Chondrocyte (in vitro differentiated cells): ENCODE results near the gene AGTRAP. TPM values are rescaled to one million over a fixed set of nuclear protein-coding genes. Genes with fewer than 3 reads are reported as not detected.

Source experiments
- DNase-seq: peaks from one replicate; pipeline ENCODE4 v3.0.0; 2021; ENCODE audit warnings: mixed read lengths, low spot score
- H3K27ac Mint-ChIP-seq: one replicate; pipeline ENCODE4 v1.8.0; 2021; ENCODE audit warnings: mild to moderate bottlenecking, moderate library complexity, mixed read lengths; ENCODE audit not compliant: unreplicated experiment
- H3K27me3 Mint-ChIP-seq: 2 replicates; pipeline ENCODE4 v1.8.0; 2021; ENCODE audit warnings: low read depth, mixed read lengths
- H3K36me3 Mint-ChIP-seq: 2 replicates; pipeline ENCODE4 v1.8.0; 2021; ENCODE audit warnings: low read depth, mixed read lengths
- H3K4me1 Mint-ChIP-seq: 2 replicates; pipeline ENCODE4 v1.8.0; 2021; ENCODE audit warnings: low read depth, mild to moderate bottlenecking, mixed read lengths
- H3K4me3 Mint-ChIP-seq: one replicate; pipeline ENCODE4 v1.8.0; 2021; ENCODE audit warnings: mild to moderate bottlenecking, moderate library complexity, mixed read lengths; ENCODE audit not compliant: unreplicated experiment
- H3K9me3 Mint-ChIP-seq: 2 replicates; pipeline ENCODE4 v1.8.0; 2021; ENCODE audit warnings: low read depth, mixed read lengths
- CTCF ChIP-seq: fragments of 200-600 bp; sonication (generic); IDR thresholded peaks from 2 replicates; pipeline ENCODE4 v1.5.0; 2021; ENCODE audit warnings: antibody characterized with exemption, mild to moderate bottlenecking, moderate library complexity
- total RNA-seq: library from RNA; stranded (reverse); gene quantifications from 3 replicates; pipeline ENCODE4 v1.2.1, GENCODE V29; 2021

AGTRAP gene
- total RNA-seq, 1 donor from 2014 or later: 19.8 TPM

GRCh38 chr1:11749203-11749689 is 13.3 kb downstream of the AGTRAP start:
- DNase-seq: no peak
- H3K36me3 Mint-ChIP-seq: peaks cover 12% of the 10 kb centered on the region
- no peaks in the 10 kb centered on the region for H3K27me3 Mint-ChIP-seq
- TF ChIP-seq CTCF: peak; percentile 49
- H3K4me3 Mint-ChIP-seq: no peak overlapping the region
- no peak overlapping the region for H3K27ac Mint-ChIP-seq
- no peaks in the 10 kb centered on the region for H3K9me3 Mint-ChIP-seq
- peaks cover 16% of the 10 kb centered on the region for H3K4me1 Mint-ChIP-seq

- Mint-ChIP-seq H3K4me1 (peaks cover 16% of the 10 kb centered on the region), H3K9me3 (no peaks in the 10 kb centered on the region), H3K27ac (no peak overlapping the region), H3K36me3 (peaks cover 12% of the 10 kb centered on the region), H3K4me3 (no peak overlapping the region), H3K27me3 (no peaks in the 10 kb centered on the region)
- DNase-seq: no peak
- TF ChIP-seq CTCF: no peak
Measured at GRCh38 chr1:11749996-11750395, 14.1 kb downstream of the AGTRAP start.

GRCh38 chr1:11751087-11751486 is 15.2 kb downstream of the AGTRAP start:
- no peak overlapping the region for H3K27ac Mint-ChIP-seq
- peaks cover 2% of the 10 kb centered on the region for H3K27me3 Mint-ChIP-seq
- peaks cover 12% of the 10 kb centered on the region for H3K36me3 Mint-ChIP-seq

GRCh38 chr1:11752359-11753088 is 16.6 kb downstream of the AGTRAP start:
- Mint-ChIP-seq H3K4me3 (no peak overlapping the region), H3K27me3 (peaks cover 6% of the 10 kb centered on the region), H3K27ac (no peak overlapping the region), H3K9me3 (peaks cover 4% of the 10 kb centered on the region), H3K36me3 (peaks cover 10% of the 10 kb centered on the region), H3K4me1 (peaks cover 16% of the 10 kb centered on the region)
- TF ChIP-seq CTCF: no peak
- no peak for DNase-seq

More at GRCh38 chr1:11751087-11751486, 15.2 kb downstream of the AGTRAP start:
- TF ChIP-seq CTCF: no peak
- peaks cover 16% of the 10 kb centered on the region for H3K4me1 Mint-ChIP-seq
- DNase-seq: no peak
- H3K9me3 Mint-ChIP-seq: no peaks in the 10 kb centered on the region
- no peak overlapping the region for H3K4me3 Mint-ChIP-seq

GRCh38 chr1:11753555-11754208 is 17.7 kb downstream of the AGTRAP start:
- Mint-ChIP-seq H3K36me3 (peaks cover 10% of the 10 kb centered on the region), H3K27ac (no peak overlapping the region), H3K4me1 (peaks cover 16% of the 10 kb centered on the region), H3K4me3 (no peak overlapping the region), H3K9me3 (peaks cover 4% of the 10 kb centered on the region), H3K27me3 (peaks cover 6% of the 10 kb centered on the region)
- DNase-seq: no peak
- no peak for TF ChIP-seq CTCF
